Activated CD8-positive, alpha-beta memory T cell treated with anti-CD3 and anti-CD28 coated beads, Interleukin-2, amount 50 U/mL, for 24 hours (primary cell): ENCODE results near the gene PSG1.
"Not testable (repeated sequence)": the region's sequence is repeated elsewhere in the genome, so short reads cannot be mapped to it uniquely, and the experiment has no call there.

Experiments used
- DNase-seq: peaks from one replicate; pipeline ENCODE4 v3.0.0-alpha.2; 2020; ENCODE audit errors: extremely low read depth

PSG1 gene

GRCh38 chr19:42879613-42880012, at the start of gene PSG1:
Gene PSG1 (minus strand): TSS chr19:42879713. CDS start chr19:42879581, 132 bp downstream.
- DNase-seq: no peak

- no peak for DNase-seq
Measured at GRCh38 chr19:42928896-42929295, 49.4 kb upstream of the PSG1 start.

- no peak for DNase-seq
Measured at GRCh38 chr19:42926781-42927180, 47.3 kb upstream of the PSG1 start.

GRCh38 chr19:42923106-42923505, 43.6 kb upstream of the PSG1 start:
- DNase-seq: not testable (repeated sequence)

- DNase-seq: not testable (repeated sequence)
Measured at GRCh38 chr19:42920971-42921370, 41.5 kb upstream of the PSG1 start.

- no peak for DNase-seq
Measured at GRCh38 chr19:42919757-42920079, 40.2 kb upstream of the PSG1 start.

GRCh38 chr19:42919070-42919756, 39.7 kb upstream of the PSG1 start:
- DNase-seq: not testable (repeated sequence)

GRCh38 chr19:42918377-42919069, 39.0 kb upstream of the PSG1 start:
- DNase-seq: not testable (repeated sequence)

GRCh38 chr19:42917634-42918033, 38.1 kb upstream of the PSG1 start, which contains the start of gene PSG6:
Gene PSG6 (minus strand): TSS chr19:42917894. CDS start chr19:42917792, 102 bp downstream.
- DNase-seq: not testable (repeated sequence)

GRCh38 chr19:42916931-42917330, 37.4 kb upstream of the PSG1 start:
- not testable (repeated sequence) for DNase-seq

GRCh38 chr19:42913516-42913915, 34.0 kb upstream of the PSG1 start:
- DNase-seq: not testable (repeated sequence)

- not testable (repeated sequence) for DNase-seq
Measured at GRCh38 chr19:42912941-42913340, 33.4 kb upstream of the PSG1 start.

- not testable (repeated sequence) for DNase-seq
Measured at GRCh38 chr19:42911731-42912130, 32.2 kb upstream of the PSG1 start.

- not testable (repeated sequence) for DNase-seq
Measured at GRCh38 chr19:42906162-42906561, 26.6 kb upstream of the PSG1 start.

- not testable (repeated sequence) for DNase-seq
Measured at GRCh38 chr19:42900561-42900960, 21.0 kb upstream of the PSG1 start.

GRCh38 chr19:42899674-42900073, 20.2 kb upstream of the PSG1 start:
- not testable (repeated sequence) for DNase-seq

- not testable (repeated sequence) for DNase-seq
Measured at GRCh38 chr19:42899110-42899509, 19.6 kb upstream of the PSG1 start.

GRCh38 chr19:42898656-42899055, 19.1 kb upstream of the PSG1 start:
- DNase-seq: not testable (repeated sequence)

GRCh38 chr19:42897729-42898128, 18.2 kb upstream of the PSG1 start:
- DNase-seq: not testable (repeated sequence)

GRCh38 chr19:42890446-42890845, 10.9 kb upstream of the PSG1 start:
- DNase-seq: not testable (repeated sequence)

GRCh38 chr19:42887876-42888445, 8.4 kb upstream of the PSG1 start:
- not testable (repeated sequence) for DNase-seq

GRCh38 chr19:42882730-42883129, 3.2 kb upstream of the PSG1 start:
- DNase-seq: not testable (repeated sequence)

GRCh38 chr19:42882010-42882409, 2.5 kb upstream of the PSG1 start:
- DNase-seq: not testable (repeated sequence)
